ENCODE results near the gene GLIS1. TPM values are rescaled to one million over a fixed set of nuclear protein-coding genes. Genes with fewer than 3 reads are reported as not detected.

GLIS1 gene
- polyA plus RNA-seq, 1 donor (not counting 4 experiments of a cell fraction or from before 2014, with no cell fraction given): not detected

GRCh38 chr1:53580009-53580400 is 159.0 kb downstream of the GLIS1 start:
- Histone ChIP-seq H2AFZ (ENCODE audit: control insufficient read depth, low read length) (no peak overlapping the region), H3K36me3 (ENCODE audit: control insufficient read depth in 2 of 2, extremely low read depth in 1 of 2, insufficient read depth in 2 of 2, low read length in 2 of 2) (no peaks in the 10 kb centered on the region), H3K4me2 (ENCODE audit: control insufficient read depth, extremely low read depth, insufficient read depth, low read depth, low read length) (no peak overlapping the region), H3K9me1 (ENCODE audit: control insufficient read depth, extremely low read depth, insufficient read depth, low read length) (no peaks in the 10 kb centered on the region), H3K9me3 (ENCODE audit: control insufficient read depth, low read depth, low read length) (no peaks in the 10 kb centered on the region), H3K27me3 (ENCODE audit: control insufficient read depth, extremely low read depth, insufficient read depth, low read length) (peaks cover 7% of the 10 kb centered on the region), H3K27ac (ENCODE audit: control insufficient read depth, insufficient read depth, low read length) (no peak overlapping the region), H3K4me1 (ENCODE audit: control insufficient read depth, extremely low read depth, insufficient read depth, low read length) (no peaks in the 10 kb centered on the region), H3K4me3 (ENCODE audit: control insufficient read depth in 2 of 3, extremely low read depth in 1 of 3, insufficient read depth in 2 of 3, low read depth in 1 of 3, low read length in 3 of 3) (no peak overlapping the region), H3K79me2 (ENCODE audit: control insufficient read depth, insufficient read depth, low read length) (no peaks in the 10 kb centered on the region), H3K9ac (ENCODE audit: control insufficient read depth, extremely low read depth, insufficient read depth, low read length) (no peak overlapping the region), H4K20me1 (ENCODE audit: control insufficient read depth, extremely low read depth, insufficient read depth, low read length) (no peaks in the 10 kb centered on the region)
- dilution Hi-C loops (cut with MboI; ENCODE audit: extremely low pct_ligation_motif_present, low sequenced_read_pairs): no loop called here
- TF ChIP-seq CTCF (optimal IDR thresholded peaks at IDR 0.05 in 1 of 3, IDR thresholded peaks at IDR 0.05 in 1 of 3, conservative IDR thresholded peaks at IDR 0.05 in 1 of 3; ENCODE audit: extremely low read depth in 1 of 3, insufficient read depth in 2 of 3, low read length in 3 of 3): no peak
- TF ChIP-seq EZH2 (IDR thresholded peaks at IDR 0.05; ENCODE audit: low read length): no peak
- FAIRE-seq: no peak
- DNase-seq (ENCODE audit: low read depth, low spot score): no peak

- H3K4me1 ChIP-seq (ENCODE audit: control insufficient read depth, extremely low read depth, insufficient read depth, low read length): no peaks in the 10 kb centered on the region
- H4K20me1 ChIP-seq (ENCODE audit: control insufficient read depth, extremely low read depth, insufficient read depth, low read length): no peaks in the 10 kb centered on the region
- no peak for TF ChIP-seq EZH2 (IDR thresholded peaks at IDR 0.05; ENCODE audit: low read length)
- no peak for TF ChIP-seq CTCF (optimal IDR thresholded peaks at IDR 0.05 in 1 of 3, IDR thresholded peaks at IDR 0.05 in 1 of 3, conservative IDR thresholded peaks at IDR 0.05 in 1 of 3; ENCODE audit: extremely low read depth in 1 of 3, insufficient read depth in 2 of 3, low read length in 3 of 3)
- H3K9ac ChIP-seq (ENCODE audit: control insufficient read depth, extremely low read depth, insufficient read depth, low read length): no peak overlapping the region
- H3K27ac ChIP-seq (ENCODE audit: control insufficient read depth, insufficient read depth, low read length): no peak overlapping the region
- no peaks in the 10 kb centered on the region for H3K9me3 ChIP-seq (ENCODE audit: control insufficient read depth, low read depth, low read length)
- dilution Hi-C loops (cut with MboI; ENCODE audit: extremely low pct_ligation_motif_present, low sequenced_read_pairs): no loop called here
- FAIRE-seq (no peak), DNase-seq (ENCODE audit: low read depth, low spot score) (no peak)
- no peaks in the 10 kb centered on the region for H3K79me2 ChIP-seq (ENCODE audit: control insufficient read depth, insufficient read depth, low read length)
- no peak overlapping the region for H3K4me3 ChIP-seq (ENCODE audit: control insufficient read depth in 2 of 3, extremely low read depth in 1 of 3, insufficient read depth in 2 of 3, low read depth in 1 of 3, low read length in 3 of 3)
- no peak overlapping the region for H2AFZ ChIP-seq (ENCODE audit: control insufficient read depth, low read length)
- no peak overlapping the region for H3K4me2 ChIP-seq (ENCODE audit: control insufficient read depth, extremely low read depth, insufficient read depth, low read depth, low read length)
- peaks cover 7% of the 10 kb centered on the region for H3K27me3 ChIP-seq (ENCODE audit: control insufficient read depth, extremely low read depth, insufficient read depth, low read length)
- no peaks in the 10 kb centered on the region for H3K9me1 ChIP-seq (ENCODE audit: control insufficient read depth, extremely low read depth, insufficient read depth, low read length)
- H3K36me3 ChIP-seq (ENCODE audit: control insufficient read depth in 2 of 2, extremely low read depth in 1 of 2, insufficient read depth in 2 of 2, low read length in 2 of 2): no peaks in the 10 kb centered on the region
These were observed 159.5 kb downstream of the GLIS1 start for GRCh38 chr1:53579221-53580008.

All from keratinocyte (primary cell).